ENCODE results near the gene PRKN. TPM values are rescaled to one million over a fixed set of nuclear protein-coding genes. Genes with fewer than 3 reads are reported as not detected.
A peak's percentile ranks its signal among the peaks of the same experiment; 100 is the strongest.

The PRKN gene
- total RNA-seq, 1 donor from 2014 or later, result 0.79 TPM

- DNase-seq (ENCODE audit: low read depth) (peak; percentile 37), FAIRE-seq (no peak)
- peak; percentile 12 for TF ChIP-seq CTCF (IDR thresholded peaks at IDR 0.05; ENCODE audit: insufficient read depth, low read length, severe bottlenecking)
These were observed 1177.5 kb downstream of the PRKN start for GRCh38 chr6:161549977-161550655.

GRCh38 chr6:161548713-161549296 lies 1178.8 kb downstream of the PRKN start:
- DNase-seq (ENCODE audit: low read depth) (no peak), FAIRE-seq (no peak)
- H3K27me3 ChIP-seq (ENCODE audit: control insufficient read depth, insufficient read depth, low read length), result no peaks in the 10 kb centered on the region
- no peak overlapping the region for H3K4me3 ChIP-seq (ENCODE audit: low read depth, low read length)
- H3K36me3 ChIP-seq (ENCODE audit: control insufficient read depth, insufficient read depth, low read length), result no peaks in the 10 kb centered on the region
- TF ChIP-seq CTCF (IDR thresholded peaks at IDR 0.05; ENCODE audit: insufficient read depth, low read length, severe bottlenecking), result no peak

More at GRCh38 chr6:161549977-161550655, 1177.5 kb downstream of the PRKN start:
- no peaks in the 10 kb centered on the region for H3K36me3 ChIP-seq (ENCODE audit: control insufficient read depth, insufficient read depth, low read length)
- H3K4me3 ChIP-seq (ENCODE audit: low read depth, low read length), result no peak overlapping the region
- no peaks in the 10 kb centered on the region for H3K27me3 ChIP-seq (ENCODE audit: control insufficient read depth, insufficient read depth, low read length)

- FAIRE-seq, result no peak
- Histone ChIP-seq H3K36me3 (ENCODE audit: control insufficient read depth, insufficient read depth, low read length) (no peaks in the 10 kb centered on the region), H3K4me3 (ENCODE audit: low read depth, low read length) (no peak overlapping the region), H3K27me3 (ENCODE audit: control insufficient read depth, insufficient read depth, low read length) (no peaks in the 10 kb centered on the region)
- DNase-seq (ENCODE audit: low read depth), result no peak
- no peak for TF ChIP-seq CTCF (IDR thresholded peaks at IDR 0.05; ENCODE audit: insufficient read depth, low read length, severe bottlenecking)
These were observed 1179.9 kb downstream of the PRKN start for GRCh38 chr6:161547617-161548016.

GRCh38 chr6:161546632-161547031 lies 1180.9 kb downstream of the PRKN start:
- Histone ChIP-seq H3K27me3 (ENCODE audit: control insufficient read depth, insufficient read depth, low read length) (no peaks in the 10 kb centered on the region), H3K36me3 (ENCODE audit: control insufficient read depth, insufficient read depth, low read length) (no peaks in the 10 kb centered on the region), H3K4me3 (ENCODE audit: low read depth, low read length) (no peak overlapping the region)
- FAIRE-seq (no peak), DNase-seq (ENCODE audit: low read depth) (no peak)
- TF ChIP-seq CTCF (IDR thresholded peaks at IDR 0.05; ENCODE audit: insufficient read depth, low read length, severe bottlenecking), result no peak

- DNase-seq (ENCODE audit: low read depth), result no peak
- Histone ChIP-seq H3K36me3 (ENCODE audit: control insufficient read depth, insufficient read depth, low read length) (no peaks in the 10 kb centered on the region), H3K27me3 (ENCODE audit: control insufficient read depth, insufficient read depth, low read length) (no peaks in the 10 kb centered on the region), H3K4me3 (ENCODE audit: low read depth, low read length) (no peak overlapping the region)
- no peak for FAIRE-seq
- TF ChIP-seq CTCF (IDR thresholded peaks at IDR 0.05; ENCODE audit: insufficient read depth, low read length, severe bottlenecking), result no peak
These were observed 1181.8 kb downstream of the PRKN start for GRCh38 chr6:161545741-161546140.

Measured in bronchial epithelial cell (primary cell).